ENCODE data around the gene CUX1. TPM values are rescaled to one million over a fixed set of nuclear protein-coding genes. Genes with fewer than 3 reads are reported as not detected.

CUX1 gene
- total and polyA plus RNA-seq, 2 of the 13 experiments (the other 11 are each of a cell fraction or from before 2014, with no cell fraction given) = 13.7 to 14.9 TPM

GRCh38 chr7:101843293-101844271 lies 26.2 kb downstream of the CUX1 start:
- Histone ChIP-seq H3K27ac (ENCODE audit: extremely low read length, insufficient read depth, low read length) (no peak overlapping the region), H3K4me3 (replicated peaks in 1 of 3; ENCODE audit: insufficient read depth in 1 of 3, low read depth in 2 of 3, low read length in 3 of 3) (no peak overlapping the region), H3K27me3 (ENCODE audit: control insufficient read depth in 1 of 2, insufficient read depth in 2 of 2, low read length in 2 of 2) (no peaks in the 10 kb centered on the region), H3K36me3 (replicated peaks in 1 of 2; ENCODE audit: control insufficient read depth in 1 of 2, insufficient read depth in 2 of 2, low read length in 2 of 2) (no peaks in the 10 kb centered on the region), H2AFZ (ENCODE audit: low read length) (no peak overlapping the region), H3K9ac (ENCODE audit: insufficient read depth, low read depth, low read length) (no peak overlapping the region), H3K79me2 (ENCODE audit: insufficient read depth, low read length) (peaks cover 89% of the 10 kb centered on the region), H3K4me2 (ENCODE audit: low read depth, low read length) (no peak overlapping the region), H3K4me1 (ENCODE audit: insufficient read depth, low read length) (0 out of 2 replicates have a peak, but pooled peaks cover 5% of the 10 kb centered on the region), H4K20me1 (ENCODE audit: insufficient read depth, low read length) (0 out of 2 replicates have a peak, but pooled peaks cover 5% of the 10 kb centered on the region), H3K9me3 (ENCODE audit: low read length) (peaks cover 6% of the 10 kb centered on the region)
- POLR2A ChIA-PET = no interaction called here
- no TSS peak for BruUV-seq (replicated peaks)
- intact Hi-C loops (cut with micrococcal nuclease; ENCODE audit: unreplicated experiment) (no loop called here), in situ Hi-C loops (cut with HindIII; ENCODE audit: extremely low pct_ligation_motif_present, low pct_unique_long_range_greater_than_20kb) (no loop called here)
- DNase-seq (ENCODE audit: low spot score) = no peak
- CTCF ChIA-PET (ENCODE audit: low intra/inter-chr PET ratio, low total read pairs) = no interaction called here
- FAIRE-seq = no peak
- no peak for TF ChIP-seq ATAD3A (CRISPR knock-in tag; IDR thresholded peaks at IDR 0.05)
- WGBS (ENCODE audit: low lambda C conversion rate) = 93% methylated on average over 13 of the region's 13 CpGs
- no peak for ATAC-seq

DNA sequence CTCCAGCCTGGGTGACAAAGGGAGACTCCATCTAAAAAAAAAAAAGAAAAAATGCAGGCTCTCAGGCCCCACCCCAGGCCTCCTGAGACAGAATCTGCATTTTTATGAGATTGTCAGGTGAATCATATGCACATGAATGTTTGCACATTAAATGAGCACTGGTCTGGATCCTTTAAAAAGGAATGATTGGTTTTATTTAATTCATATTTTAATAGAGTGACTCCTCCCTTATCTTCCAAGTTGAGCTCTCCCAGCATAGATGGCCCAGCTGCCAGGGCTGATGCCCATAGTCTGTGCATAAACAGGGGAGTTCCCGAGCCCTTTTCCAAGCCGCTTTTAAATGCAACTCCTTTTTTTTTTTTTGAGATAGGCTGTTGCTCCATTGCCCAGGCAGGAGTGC lies 28.5 kb downstream of the CUX1 start:
- H3K27me3 ChIP-seq (ENCODE audit: control insufficient read depth in 1 of 2, insufficient read depth in 2 of 2, low read length in 2 of 2) = no peaks in the 10 kb centered on the region
- H3K36me3 ChIP-seq (replicated peaks in 1 of 2; ENCODE audit: control insufficient read depth in 1 of 2, insufficient read depth in 2 of 2, low read length in 2 of 2) = no peaks in the 10 kb centered on the region; a peak in 1 of 5 replicates
- peaks cover 92% of the 10 kb centered on the region for H3K79me2 ChIP-seq (ENCODE audit: insufficient read depth, low read length)
- ATAC-seq = no peak
- no peak overlapping the region for H3K27ac ChIP-seq (ENCODE audit: extremely low read length, insufficient read depth, low read length)
- H3K4me3 ChIP-seq (replicated peaks in 1 of 3; ENCODE audit: insufficient read depth in 1 of 3, low read depth in 2 of 3, low read length in 3 of 3) = no peak overlapping the region
- no peak for DNase-seq (ENCODE audit: low spot score)
- no TSS peak for BruUV-seq (replicated peaks)
- H3K9ac ChIP-seq (ENCODE audit: insufficient read depth, low read depth, low read length) = no peak overlapping the region
- WGBS (ENCODE audit: low lambda C conversion rate) = 100% methylated on average over 2 of the region's 2 CpGs
- CTCF ChIA-PET (ENCODE audit: low intra/inter-chr PET ratio, low total read pairs) = no interaction called here
- no peak for FAIRE-seq
- POLR2A ChIA-PET = interaction anchor here (1.2 kb wide), 1 partner anchor 11 kb away, joined by 4 read pairs; no protein-coding TSS in a partner anchor
- H3K9me3 ChIP-seq (ENCODE audit: low read length) = peaks cover 6% of the 10 kb centered on the region
- in situ Hi-C loops (cut with HindIII; ENCODE audit: extremely low pct_ligation_motif_present, low pct_unique_long_range_greater_than_20kb) = no loop called here
- intact Hi-C loops (cut with micrococcal nuclease; ENCODE audit: unreplicated experiment) = no loop called here
- no peak overlapping the region for H2AFZ ChIP-seq (ENCODE audit: low read length)
- H3K4me2 ChIP-seq (ENCODE audit: low read depth, low read length) = no peak overlapping the region
- no peaks in the 10 kb centered on the region for H3K4me1 ChIP-seq (ENCODE audit: insufficient read depth, low read length)
- peaks cover 10% of the 10 kb centered on the region; the same call in 1 of the 2 replicates for H4K20me1 ChIP-seq (ENCODE audit: insufficient read depth, low read length)
- no peak for TF ChIP-seq ZFYVE20 (CRISPR knock-in tag; IDR thresholded peaks at IDR 0.05; ENCODE audit: borderline replicate concordance, low read depth)
- TF ChIP-seq JDP2 (CRISPR knock-in tag; IDR thresholded peaks at IDR 0.05; ENCODE audit: borderline replicate concordance) = no peak
- TF ChIP-seq, protein P1, sequence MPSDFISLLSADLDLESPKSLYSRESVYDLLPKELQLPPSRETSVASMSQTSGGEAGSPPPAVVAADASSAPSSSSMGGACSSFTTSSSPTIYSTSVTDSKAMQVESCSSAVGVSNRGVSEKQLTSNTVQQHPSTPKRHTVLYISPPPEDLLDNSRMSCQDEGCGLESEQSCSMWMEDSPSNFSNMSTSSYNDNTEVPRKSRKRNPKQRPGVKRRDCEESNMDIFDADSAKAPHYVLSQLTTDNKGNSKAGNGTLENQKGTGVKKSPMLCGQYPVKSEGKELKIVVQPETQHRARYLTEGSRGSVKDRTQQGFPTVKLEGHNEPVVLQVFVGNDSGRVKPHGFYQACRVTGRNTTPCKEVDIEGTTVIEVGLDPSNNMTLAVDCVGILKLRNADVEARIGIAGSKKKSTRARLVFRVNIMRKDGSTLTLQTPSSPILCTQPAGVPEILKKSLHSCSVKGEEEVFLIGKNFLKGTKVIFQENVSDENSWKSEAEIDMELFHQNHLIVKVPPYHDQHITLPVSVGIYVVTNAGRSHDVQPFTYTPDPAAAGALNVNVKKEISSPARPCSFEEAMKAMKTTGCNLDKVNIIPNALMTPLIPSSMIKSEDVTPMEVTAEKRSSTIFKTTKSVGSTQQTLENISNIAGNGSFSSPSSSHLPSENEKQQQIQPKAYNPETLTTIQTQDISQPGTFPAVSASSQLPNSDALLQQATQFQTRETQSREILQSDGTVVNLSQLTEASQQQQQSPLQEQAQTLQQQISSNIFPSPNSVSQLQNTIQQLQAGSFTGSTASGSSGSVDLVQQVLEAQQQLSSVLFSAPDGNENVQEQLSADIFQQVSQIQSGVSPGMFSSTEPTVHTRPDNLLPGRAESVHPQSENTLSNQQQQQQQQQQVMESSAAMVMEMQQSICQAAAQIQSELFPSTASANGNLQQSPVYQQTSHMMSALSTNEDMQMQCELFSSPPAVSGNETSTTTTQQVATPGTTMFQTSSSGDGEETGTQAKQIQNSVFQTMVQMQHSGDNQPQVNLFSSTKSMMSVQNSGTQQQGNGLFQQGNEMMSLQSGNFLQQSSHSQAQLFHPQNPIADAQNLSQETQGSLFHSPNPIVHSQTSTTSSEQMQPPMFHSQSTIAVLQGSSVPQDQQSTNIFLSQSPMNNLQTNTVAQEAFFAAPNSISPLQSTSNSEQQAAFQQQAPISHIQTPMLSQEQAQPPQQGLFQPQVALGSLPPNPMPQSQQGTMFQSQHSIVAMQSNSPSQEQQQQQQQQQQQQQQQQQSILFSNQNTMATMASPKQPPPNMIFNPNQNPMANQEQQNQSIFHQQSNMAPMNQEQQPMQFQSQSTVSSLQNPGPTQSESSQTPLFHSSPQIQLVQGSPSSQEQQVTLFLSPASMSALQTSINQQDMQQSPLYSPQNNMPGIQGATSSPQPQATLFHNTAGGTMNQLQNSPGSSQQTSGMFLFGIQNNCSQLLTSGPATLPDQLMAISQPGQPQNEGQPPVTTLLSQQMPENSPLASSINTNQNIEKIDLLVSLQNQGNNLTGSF (CRISPR knock-in tag; IDR thresholded peaks at IDR 0.05) = no peak
- TF ChIP-seq, protein P2, sequence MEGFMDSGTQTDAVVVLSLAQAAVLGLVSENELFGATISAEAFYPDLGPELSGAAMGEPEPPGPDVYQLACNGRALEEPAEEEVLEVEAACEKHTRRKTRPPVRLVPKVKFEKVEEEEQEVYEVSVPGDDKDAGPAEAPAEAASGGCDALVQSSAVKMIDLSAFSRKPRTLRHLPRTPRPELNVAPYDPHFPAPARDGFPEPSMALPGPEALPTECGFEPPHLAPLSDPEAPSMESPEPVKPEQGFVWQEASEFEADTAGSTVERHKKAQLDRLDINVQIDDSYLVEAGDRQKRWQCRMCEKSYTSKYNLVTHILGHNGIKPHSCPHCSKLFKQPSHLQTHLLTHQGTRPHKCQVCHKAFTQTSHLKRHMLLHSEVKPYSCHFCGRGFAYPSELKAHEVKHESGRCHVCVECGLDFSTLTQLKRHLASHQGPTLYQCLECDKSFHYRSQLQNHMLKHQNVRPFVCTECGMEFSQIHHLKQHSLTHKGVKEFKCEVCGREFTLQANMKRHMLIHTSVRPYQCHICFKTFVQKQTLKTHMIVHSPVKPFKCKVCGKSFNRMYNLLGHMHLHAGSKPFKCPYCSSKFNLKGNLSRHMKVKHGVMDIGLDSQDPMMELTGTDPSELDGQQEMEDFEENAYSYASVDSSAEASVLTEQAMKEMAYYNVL (CRISPR knock-in tag; IDR thresholded peaks at IDR 0.05; ENCODE audit: borderline replicate concordance) = no peak
- no peak for TF ChIP-seq SRSF4 (IDR thresholded peaks at IDR 0.05; ENCODE audit: low read depth, low read length, poor library complexity, severe bottlenecking)
- TF ChIP-seq ZNF580 (CRISPR knock-in tag; IDR thresholded peaks at IDR 0.05; ENCODE audit: borderline replicate concordance, low read depth) = no peak
- TF ChIP-seq RAD51 (IDR thresholded peaks at IDR 0.05; ENCODE audit: borderline replicate concordance) = no peak
